SKM-1 treated with dmso at 0.1 percent for 144 hours (cell line): Measurements from ENCODE around the gene MLLT6.
A peak's percentile ranks its signal among the peaks of the same experiment; 100 is the strongest.

Experiments
- DNase-seq: peaks from one replicate; lab custom pipeline; 2025; ENCODE audit not compliant: unreplicated experiment; lab: John Stamatoyannopoulos, UW

Gene MLLT6

DNA sequence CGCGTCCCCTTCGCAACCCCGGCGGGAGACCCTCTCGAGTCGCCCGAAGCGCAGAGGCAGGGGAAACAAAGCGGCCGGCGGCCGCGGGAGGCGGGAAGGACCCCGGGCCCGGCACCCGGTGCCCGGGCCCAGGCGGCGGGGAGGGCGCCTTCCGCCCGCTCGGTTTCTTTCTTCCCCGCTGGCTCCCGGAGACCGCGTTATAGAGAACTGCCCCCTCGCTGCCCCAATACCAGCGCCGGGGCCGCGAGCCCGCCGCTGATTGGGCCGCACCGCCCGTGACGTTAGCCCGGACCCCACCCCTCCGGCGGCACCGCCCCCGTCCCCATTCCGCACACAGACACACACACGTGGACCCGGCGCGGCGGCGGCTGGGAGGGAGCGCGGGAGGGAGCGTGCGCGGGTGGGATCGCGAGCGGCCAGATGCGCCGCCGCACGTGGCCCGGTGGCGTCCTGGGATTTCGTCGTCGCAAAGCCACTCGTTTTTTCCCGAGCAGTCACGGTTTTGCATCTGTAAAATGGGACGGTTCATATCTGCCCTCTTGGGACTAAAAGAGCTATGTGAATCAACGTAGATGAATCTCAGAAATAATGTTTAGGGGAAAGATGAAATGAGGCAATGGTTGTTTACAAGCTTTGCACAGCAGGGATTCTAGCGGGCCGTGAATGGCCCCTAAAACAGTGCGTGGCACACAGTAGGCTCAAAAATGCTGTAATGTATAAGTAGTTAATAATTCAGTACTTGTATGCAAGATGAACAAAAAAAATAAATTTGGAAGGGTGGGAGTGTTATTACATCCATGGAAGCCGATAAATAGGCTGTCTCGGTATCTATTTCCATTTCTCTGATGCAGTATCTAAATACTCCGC is 30.1 kb upstream of the MLLT6 start, which contains the start of gene EPOP:
Gene EPOP (minus strand): TSS at position 209 of the 867 bp plus-strand sequence. CDS start 462 bp downstream, outside the sequence.
- DNase-seq, result peak; percentile 67

DNA sequence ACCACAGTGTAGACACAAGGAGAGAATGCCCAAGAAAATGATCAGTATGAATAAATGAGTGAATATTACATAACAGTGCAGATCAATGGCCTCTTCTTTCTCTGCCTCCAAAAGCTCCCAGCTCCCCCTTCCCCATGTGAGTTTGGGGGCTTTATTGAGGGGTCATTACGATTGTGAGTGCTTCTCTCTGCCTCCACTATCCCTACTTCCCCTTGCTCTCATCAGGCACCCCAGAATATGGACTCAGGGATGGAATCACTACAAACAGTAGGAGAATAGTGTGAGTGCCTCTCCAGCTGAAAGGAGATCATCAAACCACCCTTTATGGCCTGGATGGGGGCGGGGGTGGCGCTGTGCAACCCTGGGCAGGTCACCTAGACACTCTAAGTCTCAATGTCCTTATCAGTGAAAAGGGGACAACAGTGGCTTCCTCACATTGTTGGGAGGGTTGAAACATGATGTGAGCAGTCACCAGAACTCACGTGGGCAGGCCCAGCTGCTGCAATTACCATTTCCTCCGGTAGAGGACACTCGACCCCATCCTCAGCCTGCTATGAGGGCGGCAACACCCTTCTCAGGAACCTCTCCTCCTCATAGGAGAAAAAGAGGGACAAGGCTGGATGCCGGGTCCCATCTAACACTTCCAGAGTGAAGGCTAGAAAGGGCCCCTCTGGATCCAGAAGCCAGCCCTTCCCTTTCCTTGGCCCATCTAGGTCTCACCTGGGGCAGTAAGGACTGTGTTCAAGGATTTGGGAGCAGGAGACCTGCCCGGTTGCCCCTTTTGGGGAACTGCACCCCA is 28.2 kb upstream of the MLLT6 start:
- DNase-seq, result peak; percentile 77

DNA sequence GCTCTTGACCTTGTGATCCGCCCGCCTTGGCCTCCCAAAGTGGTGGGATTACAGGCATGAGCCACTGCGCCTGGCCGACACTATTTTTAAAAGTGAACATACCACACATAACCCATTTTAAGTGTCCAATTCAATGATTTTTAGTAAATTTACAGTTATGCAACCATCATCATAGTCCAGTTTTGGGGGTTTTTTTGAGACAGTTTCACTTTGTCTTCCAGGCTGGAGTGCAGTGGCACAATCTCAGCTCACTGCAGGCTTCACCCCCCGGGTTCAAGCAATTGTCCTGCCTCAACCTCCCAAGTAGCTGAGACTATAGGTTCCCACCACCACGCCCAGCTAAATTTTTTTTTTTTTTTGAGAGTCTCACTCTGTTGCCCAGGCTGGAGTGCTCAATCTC is 27.3 kb upstream of the MLLT6 start:
- no peak for DNase-seq

DNA sequence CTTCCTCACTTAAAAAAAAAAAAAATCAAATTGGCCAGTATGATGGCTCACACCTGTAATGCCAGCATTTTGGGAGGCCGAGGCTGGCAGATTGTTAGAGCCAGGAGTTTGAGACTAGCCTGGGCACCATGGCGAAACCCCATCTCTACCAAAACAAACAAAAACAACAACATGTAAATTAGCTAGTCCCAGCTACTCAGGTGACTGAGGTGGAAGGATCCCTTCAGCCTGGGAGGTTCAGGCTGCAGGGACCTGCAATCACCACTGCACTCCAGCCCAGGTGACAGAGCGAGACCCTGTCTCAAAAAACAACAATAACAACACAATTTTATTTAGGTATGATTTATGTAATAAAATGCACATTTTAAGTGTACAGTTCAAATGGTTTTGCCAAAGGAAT is 24.0 kb upstream of the MLLT6 start:
- DNase-seq, result no peak

DNA sequence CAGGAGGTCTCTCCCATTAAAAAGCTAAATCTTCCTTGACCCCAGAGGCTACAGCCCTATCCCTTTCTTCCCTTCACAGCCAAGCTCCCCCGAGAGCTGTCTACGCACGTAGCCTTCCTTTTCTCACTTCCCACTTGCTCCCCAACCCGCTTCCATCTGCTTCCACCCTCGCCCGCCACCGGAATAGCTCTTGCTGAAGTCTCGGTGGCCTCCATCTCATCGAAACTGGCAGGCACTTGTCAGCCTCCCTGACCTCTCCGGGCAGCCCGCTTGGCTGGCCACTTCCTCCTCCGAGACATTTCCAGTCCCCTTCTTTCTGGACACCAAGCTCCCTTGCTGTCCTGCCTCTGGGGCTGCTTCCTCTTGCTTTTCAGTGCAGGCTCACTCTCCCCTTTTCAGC is 19.6 kb upstream of the MLLT6 start:
- DNase-seq, result no peak

DNA sequence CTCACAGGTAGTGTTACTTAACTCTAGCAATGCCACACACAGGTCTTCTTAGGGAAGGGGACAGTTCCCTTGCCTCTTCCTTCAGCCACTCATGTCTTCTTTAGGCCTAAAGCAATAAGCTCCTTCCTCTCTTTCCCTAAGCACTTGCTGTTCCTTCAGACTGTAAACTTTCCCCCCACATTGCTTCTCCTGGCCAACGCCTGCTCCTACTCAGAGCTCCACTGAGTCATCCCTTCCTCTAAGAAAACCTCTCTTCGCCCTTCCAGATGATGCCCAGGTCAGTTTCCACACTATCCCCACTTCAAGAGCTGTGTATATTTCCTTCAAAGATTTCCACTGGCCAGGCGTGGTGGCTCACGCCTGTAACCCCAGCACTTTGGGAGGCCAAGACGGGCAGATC is 17.8 kb upstream of the MLLT6 start:
- DNase-seq, result no peak

DNA sequence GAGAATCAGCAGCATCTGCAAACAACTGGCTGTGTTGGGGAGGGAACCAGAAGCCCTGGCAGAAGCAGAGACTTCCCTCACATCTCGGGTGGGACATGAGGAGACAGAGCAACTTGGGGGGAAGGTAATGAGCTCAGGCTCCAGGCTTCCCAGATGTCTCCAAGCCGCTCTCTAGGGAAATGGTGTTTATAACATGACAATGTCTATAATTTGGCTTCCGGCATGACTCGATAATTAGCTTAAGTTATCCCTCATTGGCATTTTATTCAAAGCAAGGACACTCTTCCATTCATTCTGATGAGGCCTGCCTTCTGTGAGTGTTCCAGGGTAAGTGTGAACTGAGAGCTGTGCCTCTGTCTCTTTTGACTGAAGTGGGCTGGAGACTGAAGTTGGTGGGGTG is 14.7 kb upstream of the MLLT6 start:
- no peak for DNase-seq

DNA sequence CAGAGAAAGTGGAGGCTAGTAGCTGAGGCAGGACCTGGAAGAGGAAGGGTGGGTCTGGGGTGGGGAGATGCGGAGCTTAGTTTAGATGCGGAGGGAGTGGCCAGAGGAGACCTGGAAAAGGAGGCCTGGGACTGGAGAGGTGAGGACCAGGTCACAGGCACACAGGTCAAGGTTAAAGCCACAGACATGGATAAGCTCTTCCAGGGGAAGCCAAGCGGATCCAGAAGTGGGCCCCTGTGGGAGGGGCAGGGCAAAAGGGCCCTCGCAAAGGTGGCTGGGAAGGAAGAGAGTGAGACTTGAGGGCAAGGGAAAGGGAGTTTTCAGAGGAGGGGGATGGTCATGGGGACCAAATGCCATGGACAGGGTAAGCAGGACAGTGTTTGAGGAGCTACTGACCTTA is 13.9 kb upstream of the MLLT6 start:
- DNase-seq, result no peak

DNA sequence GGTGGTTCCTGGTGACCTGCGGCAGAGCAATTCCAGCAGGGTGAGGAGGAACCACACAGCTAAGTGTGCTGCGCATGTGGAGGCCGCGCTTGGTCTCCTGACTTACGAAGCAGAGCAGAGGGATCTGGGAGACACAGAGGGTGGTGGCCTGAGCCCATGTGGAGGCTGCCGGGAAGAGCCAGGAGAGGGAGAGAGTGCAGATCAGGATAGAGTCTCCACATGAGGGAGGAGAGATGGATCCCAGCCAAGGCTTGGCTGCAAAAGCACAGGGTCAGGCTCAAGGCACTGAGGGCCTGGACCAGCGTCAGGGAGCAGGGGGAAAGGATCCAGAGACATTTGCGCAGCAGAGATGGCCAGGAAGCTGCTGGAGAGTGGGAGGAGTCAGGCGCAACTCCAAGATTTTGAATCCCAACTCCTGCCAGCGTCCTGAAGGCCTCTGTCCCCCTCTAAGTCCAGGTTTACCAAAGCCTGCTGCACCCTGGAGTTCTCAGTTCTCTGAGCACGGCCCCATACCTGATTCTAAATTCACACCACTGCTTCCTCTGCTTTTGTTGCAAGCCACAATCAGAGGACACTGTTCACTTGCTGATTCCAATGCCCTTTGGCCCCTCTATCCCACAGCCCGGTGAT is 11.3 kb upstream of the MLLT6 start:
- DNase-seq, result no peak

DNA sequence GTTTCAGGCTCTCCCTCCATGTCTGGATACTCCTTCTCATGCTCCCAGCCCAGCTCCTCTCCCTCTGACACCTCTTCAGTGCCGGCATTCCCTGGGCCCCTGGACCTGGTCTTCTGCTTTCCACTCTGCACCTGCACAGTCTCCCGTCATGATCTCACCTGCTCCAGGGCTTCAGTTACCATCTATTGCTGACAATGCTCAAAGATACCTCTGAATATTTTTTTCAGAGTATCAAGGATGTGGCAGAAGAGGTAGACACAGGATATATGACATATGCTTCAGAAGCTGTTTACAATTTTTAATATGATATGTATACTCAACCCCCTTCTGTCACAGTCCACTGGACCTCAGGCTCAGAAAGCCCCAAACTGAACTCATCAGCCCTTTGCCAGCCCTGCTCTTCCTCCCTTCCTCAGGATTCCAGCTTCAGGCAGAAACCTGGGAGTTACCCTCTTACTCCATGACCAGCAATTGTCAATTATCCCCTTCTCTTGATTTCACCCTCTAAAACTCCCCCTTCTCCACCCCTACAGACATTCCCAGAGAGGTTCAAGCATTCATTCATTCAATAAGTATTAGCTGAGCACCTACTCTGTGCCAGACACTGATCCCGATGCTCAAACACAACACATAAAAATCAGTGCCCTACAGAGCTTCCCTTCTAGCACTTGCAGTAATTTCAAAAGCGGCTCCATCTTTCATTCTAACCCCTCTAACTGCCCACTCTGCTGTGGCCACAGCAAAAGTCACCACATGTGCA is 7.8 kb upstream of the MLLT6 start:
- no peak for DNase-seq

DNA sequence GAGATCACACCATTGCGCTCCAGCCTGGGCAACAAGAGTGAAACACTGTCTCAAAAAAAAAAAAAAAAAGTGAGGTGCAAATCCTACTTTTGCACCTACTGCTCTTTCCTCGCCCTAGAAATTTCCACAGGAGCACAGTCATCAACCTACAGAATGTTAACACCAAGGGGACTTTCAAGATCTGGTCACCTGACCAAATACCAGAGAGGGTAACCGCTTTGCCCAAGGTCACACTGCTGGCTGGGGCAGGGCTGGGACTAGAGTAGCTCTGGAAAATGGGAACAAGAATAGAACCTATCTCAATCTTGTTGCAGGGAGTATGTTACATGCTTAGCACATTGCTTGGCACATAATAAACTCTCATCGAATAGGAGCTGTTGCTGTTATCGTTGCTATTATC is 6.3 kb upstream of the MLLT6 start:
- DNase-seq, result no peak

DNA sequence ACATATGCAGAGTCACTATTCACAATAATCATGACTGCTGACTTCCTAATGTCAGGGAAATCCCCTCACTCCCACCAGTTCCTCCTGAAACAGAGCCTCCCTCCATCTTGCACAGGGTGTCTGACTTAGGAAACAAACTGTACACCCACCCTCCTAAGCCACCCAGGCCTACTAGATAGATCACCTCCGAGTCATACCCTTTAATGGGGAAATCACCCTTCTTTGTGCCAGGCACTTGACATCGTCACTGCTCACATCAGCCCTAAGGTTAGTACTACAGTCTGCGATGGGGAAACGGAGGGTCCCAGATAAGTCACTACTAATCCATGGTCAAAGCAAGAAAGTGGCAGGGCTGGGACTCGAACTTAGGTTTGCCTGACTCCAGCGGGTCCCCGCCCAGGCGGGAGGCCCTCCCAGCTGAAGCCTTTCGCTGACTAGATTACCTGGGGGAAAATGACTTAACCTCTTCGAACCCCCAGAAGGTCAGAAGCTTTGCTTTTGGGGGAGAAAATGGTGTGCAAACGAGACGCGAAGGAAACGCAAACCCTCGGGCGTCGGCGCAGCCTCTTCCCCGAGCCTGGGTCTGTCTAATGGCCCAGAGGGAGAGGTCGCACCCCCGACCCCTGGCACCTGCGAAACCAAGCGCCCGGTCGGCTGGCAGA is 3.4 kb upstream of the MLLT6 start:
- DNase-seq, result peak; percentile 36

DNA sequence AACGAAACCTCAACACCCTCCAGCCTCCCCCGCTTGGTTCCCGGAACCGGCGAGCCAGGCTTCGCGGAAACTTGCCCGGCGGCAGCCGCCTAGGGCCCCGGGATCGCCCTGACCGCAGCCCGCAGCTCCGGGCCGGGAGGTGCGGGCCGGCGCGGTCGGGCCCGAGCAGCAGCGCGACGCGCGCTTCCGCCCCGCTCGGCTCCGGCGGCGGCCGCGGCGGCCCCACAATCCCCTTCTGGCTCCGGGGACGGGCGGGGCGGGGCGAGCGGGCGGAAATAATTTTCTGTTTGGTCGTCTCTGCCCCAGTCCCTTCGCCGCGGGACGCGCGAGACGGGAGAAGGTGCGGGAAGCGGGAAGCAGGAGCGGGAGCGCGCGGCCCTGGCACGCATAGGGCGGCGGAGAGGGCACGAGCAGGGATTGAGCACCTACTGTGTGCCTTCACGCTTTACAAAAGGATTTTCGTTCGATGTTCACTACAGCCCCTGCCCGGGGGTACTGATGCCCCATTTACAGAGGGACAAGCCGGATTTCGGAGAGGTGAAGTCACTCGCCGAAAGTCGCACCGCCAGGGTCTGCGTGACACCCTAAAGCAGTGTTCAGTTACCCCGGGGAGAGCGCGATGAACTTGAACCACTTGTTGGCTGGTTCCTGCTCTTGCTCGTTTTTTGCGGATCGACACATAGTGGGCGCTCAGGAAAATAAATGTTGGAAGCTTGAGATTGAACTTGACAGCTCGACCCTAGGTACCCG is 2.7 kb upstream of the MLLT6 start:
- DNase-seq, result peak; percentile 81

DNA sequence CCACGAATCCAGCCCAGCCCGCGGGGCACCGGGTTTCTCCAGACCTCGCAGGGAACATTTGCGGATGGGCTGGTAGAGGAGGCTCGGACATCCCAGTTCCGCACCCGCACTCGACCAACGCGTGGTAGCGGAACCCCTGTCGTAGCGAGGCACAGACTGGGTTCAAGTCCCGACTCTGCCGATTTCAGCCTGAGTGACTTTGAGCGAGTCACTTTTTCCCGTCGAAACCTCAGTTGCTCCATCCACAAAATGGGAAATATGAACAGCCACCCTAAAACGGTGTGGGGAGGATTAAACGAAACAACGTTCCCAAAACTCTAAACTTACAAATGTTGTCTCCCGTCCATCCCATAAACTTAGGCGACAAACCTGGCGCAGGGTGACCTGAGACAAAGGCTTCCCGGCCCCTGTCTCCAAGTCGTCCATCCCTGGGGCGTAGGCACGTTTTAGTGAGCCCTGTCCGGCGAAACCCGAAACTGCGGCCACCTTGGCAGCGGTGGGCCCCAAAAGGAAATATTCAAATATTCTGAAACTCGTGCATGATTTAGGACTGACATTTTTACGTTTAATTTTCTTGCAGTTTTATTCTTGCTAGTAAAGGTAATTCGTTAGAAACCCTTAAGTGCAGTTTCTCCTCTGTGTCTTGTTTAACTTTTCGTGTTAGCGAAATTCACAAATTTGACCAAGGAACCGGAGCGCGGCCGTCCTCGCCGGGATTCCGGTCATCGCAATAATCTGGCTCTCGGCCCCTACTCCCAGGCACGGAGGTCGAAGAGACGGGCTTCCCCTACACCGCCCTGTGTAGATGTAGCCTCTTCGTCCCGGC is 1.9 kb upstream of the MLLT6 start:
- no peak for DNase-seq

DNA sequence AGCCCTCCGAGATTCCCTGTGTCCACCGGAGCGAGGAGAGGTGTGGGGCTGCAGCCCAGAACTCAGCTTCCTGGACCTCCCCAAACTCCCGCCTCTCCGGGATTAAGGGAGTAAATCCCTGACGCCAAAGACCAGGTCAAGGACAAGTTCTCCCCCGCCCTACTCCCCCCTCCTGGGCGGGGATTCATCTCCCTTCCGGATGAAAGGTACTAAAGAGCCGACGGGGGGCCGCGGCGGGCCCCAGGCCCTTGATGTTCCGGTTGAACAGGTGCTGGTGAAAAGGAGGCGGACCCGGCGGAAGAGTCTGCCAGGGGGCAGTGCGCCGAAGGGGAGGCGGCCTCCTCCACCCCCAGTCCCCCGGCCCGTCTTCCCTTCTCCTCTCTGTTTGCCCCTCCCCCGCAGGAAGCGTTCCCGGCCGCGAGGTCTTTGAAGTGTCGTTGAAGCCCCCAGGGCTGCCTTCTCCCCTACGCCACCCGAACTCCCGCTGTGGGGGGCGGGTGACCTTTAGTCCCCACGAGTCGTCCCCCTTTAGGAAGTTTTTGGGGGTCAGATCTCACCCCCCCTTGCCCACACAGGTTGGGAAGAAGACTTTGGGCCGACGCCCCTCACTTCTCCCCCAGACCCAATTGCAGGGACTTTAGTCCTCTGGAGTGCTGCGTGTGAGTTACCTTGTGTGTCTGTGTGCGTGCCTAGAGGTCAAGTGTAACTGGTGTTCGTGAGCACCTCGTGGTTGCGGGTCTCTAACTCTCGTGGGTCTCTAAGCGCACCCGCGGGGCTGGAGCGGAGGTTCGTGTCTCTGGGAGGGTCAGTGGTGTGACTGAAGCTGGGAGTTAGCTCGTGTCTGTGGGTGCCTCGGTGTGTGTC is 1.1 kb upstream of the MLLT6 start:
- DNase-seq, result peak; percentile 54

DNA sequence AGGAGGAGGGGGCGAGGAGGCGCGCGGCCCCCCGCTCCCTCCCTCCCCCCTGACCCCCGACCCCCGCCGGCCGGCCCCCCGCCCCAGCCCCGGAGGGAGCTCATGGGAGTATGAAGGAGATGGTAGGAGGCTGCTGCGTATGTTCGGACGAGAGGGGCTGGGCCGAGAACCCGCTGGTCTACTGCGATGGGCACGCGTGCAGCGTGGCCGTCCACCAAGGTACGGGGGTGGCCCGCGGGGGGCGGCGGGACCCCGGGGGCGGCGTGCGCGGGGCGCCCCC is 390 bp downstream of the MLLT6 start:
- DNase-seq, result no peak

DNA sequence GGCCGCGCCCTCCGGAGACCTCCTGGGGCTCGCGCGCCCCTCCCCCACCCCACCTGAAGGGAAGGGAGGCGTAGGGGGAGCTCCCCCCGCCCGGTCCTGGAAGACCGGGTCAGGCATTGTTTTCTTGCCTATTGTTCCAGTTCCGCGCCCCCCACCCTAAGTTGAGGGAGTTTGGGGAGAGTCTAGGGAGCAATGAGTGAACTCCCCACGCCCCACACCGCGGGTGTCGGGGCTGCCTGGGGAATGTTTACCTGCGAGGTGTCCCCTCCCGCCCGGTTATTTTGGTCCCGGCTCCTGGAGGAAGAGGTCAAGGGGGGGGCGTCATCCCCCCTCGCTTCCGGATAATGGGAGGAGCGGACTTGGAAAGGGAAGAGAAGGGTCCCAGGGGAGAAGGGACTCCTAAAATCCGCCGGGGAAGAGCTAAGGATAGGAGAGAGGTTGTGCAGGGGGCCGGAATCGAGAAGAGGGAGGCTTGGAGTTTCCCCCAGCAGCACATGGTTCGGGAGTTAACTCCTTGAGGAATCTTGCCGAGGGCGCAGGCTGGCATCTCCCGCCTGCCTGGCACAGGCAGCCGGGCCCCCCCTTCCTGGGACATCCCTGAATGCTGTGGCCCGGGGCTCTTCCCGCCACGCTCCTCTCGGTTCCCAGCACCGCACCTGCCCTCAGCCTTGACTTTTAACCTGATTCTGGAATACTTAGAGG is 881 bp downstream of the MLLT6 start:
- no peak for DNase-seq
